ENCODE measurements around the gene FOXP1.

GRCh38 chr3:71003511-71003910 is 580.0 kb downstream of the FOXP1 start:
- TF ChIP-seq CTCF (IDR thresholded peaks at IDR 0.05) (no peak), POLR2A (IDR thresholded peaks at IDR 0.05) (no peak)
